Lower leg skin (tissue), 3 donors: ENCODE results near the gene DESI2.

Source experiments
- POLR2A ChIP-seq, 2 donors: fragments of 450-650 bp; IDR thresholded peaks; one replicate each; pipeline ENCODE4 v1.6.1; 2016 to 2017; ENCODE audit warnings: antibody characterized with exemption in 2 of 2, mild to moderate bottlenecking in 1 of 2, moderate library complexity in 1 of 2
- TF ChIP-seq, protein P1 (sequence below), 3 donors: fragments of 450-650 bp; IDR thresholded peaks; one replicate each; pipeline ENCODE4 v1.5.1; 2016; ENCODE audit warnings: antibody characterized with exemption in 3 of 3, mild to moderate bottlenecking in 3 of 3, moderate library complexity in 2 of 3

DNA sequence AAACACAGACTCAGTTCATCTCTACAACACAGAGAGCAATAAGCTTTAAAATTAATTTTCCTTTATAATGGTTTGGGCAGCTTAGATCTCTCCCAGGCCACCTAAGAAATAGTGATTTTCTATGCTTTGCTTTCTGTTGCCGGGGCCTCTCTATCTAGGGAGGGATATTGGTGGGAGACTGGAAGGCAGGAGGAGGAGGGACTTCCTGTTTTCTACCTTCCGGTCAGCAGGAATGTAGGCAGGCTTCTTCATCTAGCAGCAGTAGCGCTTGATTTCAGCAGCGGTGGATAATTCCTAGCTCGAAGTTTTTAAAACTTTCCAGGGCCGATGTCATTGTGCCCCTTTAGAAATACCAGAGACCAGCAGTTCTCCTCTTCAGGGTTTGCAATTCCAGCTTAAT, 5.1 kb upstream of the DESI2 start:
- TF ChIP-seq, protein P1, sequence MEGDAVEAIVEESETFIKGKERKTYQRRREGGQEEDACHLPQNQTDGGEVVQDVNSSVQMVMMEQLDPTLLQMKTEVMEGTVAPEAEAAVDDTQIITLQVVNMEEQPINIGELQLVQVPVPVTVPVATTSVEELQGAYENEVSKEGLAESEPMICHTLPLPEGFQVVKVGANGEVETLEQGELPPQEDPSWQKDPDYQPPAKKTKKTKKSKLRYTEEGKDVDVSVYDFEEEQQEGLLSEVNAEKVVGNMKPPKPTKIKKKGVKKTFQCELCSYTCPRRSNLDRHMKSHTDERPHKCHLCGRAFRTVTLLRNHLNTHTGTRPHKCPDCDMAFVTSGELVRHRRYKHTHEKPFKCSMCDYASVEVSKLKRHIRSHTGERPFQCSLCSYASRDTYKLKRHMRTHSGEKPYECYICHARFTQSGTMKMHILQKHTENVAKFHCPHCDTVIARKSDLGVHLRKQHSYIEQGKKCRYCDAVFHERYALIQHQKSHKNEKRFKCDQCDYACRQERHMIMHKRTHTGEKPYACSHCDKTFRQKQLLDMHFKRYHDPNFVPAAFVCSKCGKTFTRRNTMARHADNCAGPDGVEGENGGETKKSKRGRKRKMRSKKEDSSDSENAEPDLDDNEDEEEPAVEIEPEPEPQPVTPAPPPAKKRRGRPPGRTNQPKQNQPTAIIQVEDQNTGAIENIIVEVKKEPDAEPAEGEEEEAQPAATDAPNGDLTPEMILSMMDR (IDR thresholded peaks at IDR 0.05): no peak
- TF ChIP-seq POLR2A (IDR thresholded peaks at IDR 0.05): no peak
